ENCODE data around the gene RAB11FIP3. TPM values are rescaled to one million over a fixed set of nuclear protein-coding genes. Genes with fewer than 3 reads are reported as not detected.

The RAB11FIP3 gene
- total and polyA plus RNA-seq, 2 experiments from 2014 or later = 1.2 to 27.8 TPM

DNA sequence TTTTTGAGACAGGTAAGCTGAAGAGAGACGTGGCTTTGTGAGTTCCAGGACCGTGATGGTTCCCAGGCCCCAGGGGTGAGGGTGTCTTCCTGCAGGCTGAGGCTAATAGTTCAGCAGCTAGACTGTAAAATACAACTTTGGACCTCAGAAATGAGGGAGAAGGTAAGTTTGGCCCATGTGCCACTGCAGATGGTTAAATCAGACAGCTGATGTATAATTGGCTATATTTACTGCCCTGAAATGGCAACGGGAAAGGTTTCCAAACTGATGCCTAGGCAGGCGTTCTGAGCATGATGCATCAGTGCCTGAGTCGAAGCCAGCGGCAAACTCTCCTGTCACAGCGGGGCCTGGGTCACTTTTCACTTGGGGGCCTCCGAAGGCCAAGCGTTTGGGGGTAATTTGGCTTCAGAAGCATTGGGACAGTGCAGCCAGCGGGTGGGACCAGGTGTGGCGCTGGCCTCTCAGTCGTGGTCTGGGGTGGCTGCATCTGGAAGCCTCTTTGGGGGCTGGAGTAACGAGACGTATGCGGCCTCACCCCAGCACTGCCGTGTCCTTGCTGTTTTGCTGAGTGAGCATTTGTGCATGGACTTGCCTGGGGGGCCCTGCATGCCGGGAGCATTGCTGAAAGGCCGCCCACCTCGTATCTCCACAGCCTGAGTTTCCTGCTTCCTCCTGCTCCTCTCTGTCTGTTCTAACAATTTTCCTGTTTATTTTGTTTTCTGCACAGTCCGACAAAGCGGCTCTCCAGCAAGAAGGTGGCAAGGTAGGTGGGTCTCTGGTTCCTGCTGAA, 70.8 kb downstream of the RAB11FIP3 start:
- H2AFZ ChIP-seq = no peak overlapping the region
- no peaks in the 10 kb centered on the region for H3K79me2 ChIP-seq (ENCODE audit: insufficient read depth)
- H3K27me3 ChIP-seq (replicated peaks; ENCODE audit: insufficient read depth) = no peaks in the 10 kb centered on the region
- no peaks in the 10 kb centered on the region for H3F3A ChIP-seq (ENCODE audit: insufficient read depth)
- H3K9me3 ChIP-seq (ENCODE audit: low read depth) = no peaks in the 10 kb centered on the region
- no peaks in the 10 kb centered on the region for H3K36me3 ChIP-seq (ENCODE audit: low read depth)
- no peak overlapping the region for H3K27ac ChIP-seq
- H3K4me2 ChIP-seq (ENCODE audit: unreplicated experiment) = no peak overlapping the region
- no peak for DNase-seq
- no peak overlapping the region for H3K9ac ChIP-seq
- H3K4me3 ChIP-seq = no peak overlapping the region
- no peak for TF ChIP-seq EZH2phosphoT487 (IDR thresholded peaks at IDR 0.05; ENCODE audit: insufficient read depth, low read depth)
- no peak for TF ChIP-seq EZH2 (IDR thresholded peaks at IDR 0.05; ENCODE audit: insufficient read depth, poor library complexity, severe bottlenecking)
- in situ Hi-C loops (cut with MboI) = no loop called here
- H3K4me1 ChIP-seq (ENCODE audit: insufficient read depth) = no peaks in the 10 kb centered on the region
- WGBS, 2 experiments (ENCODE audit: low coverage in 1 of 2, low lambda C conversion rate in 2 of 2, missing lambda C conversion rate in 2 of 2) = 83 to 85% methylated on average over 20 of the region's 21 CpGs
- H3K9me2 ChIP-seq (ENCODE audit: insufficient read depth) = no peaks in the 10 kb centered on the region
- no peaks in the 10 kb centered on the region for H4K20me1 ChIP-seq (ENCODE audit: insufficient read depth)

DNA sequence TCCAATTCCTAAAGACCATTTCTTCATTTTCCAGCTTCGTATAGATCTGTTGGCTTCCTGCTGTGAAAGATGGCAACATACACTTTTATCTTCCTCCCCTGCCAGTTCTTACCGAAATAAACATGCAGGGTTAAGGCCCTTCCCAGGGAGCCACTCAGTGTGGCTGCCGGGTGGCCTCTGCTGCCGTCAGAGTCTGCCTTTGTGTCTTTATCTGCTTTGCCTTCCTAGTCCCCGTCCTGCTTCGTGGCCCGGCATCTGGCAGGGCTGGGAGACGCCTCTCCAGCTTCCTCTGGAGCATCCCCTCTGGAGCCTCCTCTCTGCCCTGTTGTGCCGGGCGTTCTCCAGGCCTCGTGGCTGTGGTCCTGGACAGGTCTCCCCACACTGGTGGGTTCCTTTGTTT, 71.8 kb downstream of the RAB11FIP3 start:
- Histone ChIP-seq H3K27ac (no peak overlapping the region), H3K36me3 (ENCODE audit: low read depth) (no peaks in the 10 kb centered on the region), H4K20me1 (ENCODE audit: insufficient read depth) (no peaks in the 10 kb centered on the region), H3K27me3 (replicated peaks; ENCODE audit: insufficient read depth) (no peaks in the 10 kb centered on the region), H3K4me1 (ENCODE audit: insufficient read depth) (no peaks in the 10 kb centered on the region), H2AFZ (no peak overlapping the region), H3F3A (ENCODE audit: insufficient read depth) (no peaks in the 10 kb centered on the region), H3K9me2 (ENCODE audit: insufficient read depth) (no peaks in the 10 kb centered on the region), H3K9ac (no peak overlapping the region), H3K4me2 (ENCODE audit: unreplicated experiment) (no peak overlapping the region), H3K4me3 (no peak overlapping the region), H3K79me2 (ENCODE audit: insufficient read depth) (no peaks in the 10 kb centered on the region), H3K9me3 (ENCODE audit: low read depth) (no peaks in the 10 kb centered on the region)
- no peak for DNase-seq
- 79 to 83% methylated on average over 11 of the region's 11 CpGs for WGBS, 2 experiments (ENCODE audit: low coverage in 1 of 2, low lambda C conversion rate in 2 of 2, missing lambda C conversion rate in 2 of 2)
- no peak for TF ChIP-seq EZH2 (IDR thresholded peaks at IDR 0.05; ENCODE audit: insufficient read depth, poor library complexity, severe bottlenecking)
- in situ Hi-C loops (cut with MboI) = no loop called here

DNA sequence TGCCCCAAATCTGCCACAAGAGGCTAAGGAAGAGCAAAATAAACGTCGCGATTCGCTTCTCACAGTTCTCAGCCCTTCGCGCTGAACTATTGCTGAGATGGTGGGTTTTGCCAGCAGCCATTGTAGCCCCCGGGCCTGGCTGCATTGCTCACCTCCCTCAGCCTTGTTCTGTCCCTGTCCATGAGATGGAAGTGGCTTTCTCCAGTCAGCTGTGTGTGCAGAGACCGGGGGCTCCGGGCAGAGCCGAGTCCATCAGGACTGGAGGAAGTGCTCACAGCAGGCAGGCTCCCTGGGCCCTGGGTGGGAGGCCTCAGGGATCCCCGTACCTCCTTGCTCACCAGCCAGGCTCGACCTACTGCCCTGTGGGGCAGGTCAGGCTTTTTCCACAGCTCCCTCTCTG, 74.5 kb downstream of the RAB11FIP3 start:
- Histone ChIP-seq H3K79me2 (ENCODE audit: insufficient read depth) (no peaks in the 10 kb centered on the region), H3K27me3 (replicated peaks; ENCODE audit: insufficient read depth) (no peaks in the 10 kb centered on the region), H3K4me1 (ENCODE audit: insufficient read depth) (no peaks in the 10 kb centered on the region), H3K9me3 (ENCODE audit: low read depth) (no peaks in the 10 kb centered on the region), H3K4me3 (no peak overlapping the region), H3K9ac (no peak overlapping the region), H3F3A (ENCODE audit: insufficient read depth) (no peaks in the 10 kb centered on the region), H3K4me2 (ENCODE audit: unreplicated experiment) (no peak overlapping the region), H3K36me3 (ENCODE audit: low read depth) (no peaks in the 10 kb centered on the region), H3K27ac (no peak overlapping the region), H3K9me2 (ENCODE audit: insufficient read depth) (no peaks in the 10 kb centered on the region), H2AFZ (no peak overlapping the region), H4K20me1 (ENCODE audit: insufficient read depth) (no peaks in the 10 kb centered on the region)
- in situ Hi-C loops (cut with MboI) = no loop called here
- WGBS, 2 experiments (ENCODE audit: low coverage in 1 of 2, low lambda C conversion rate in 2 of 2, missing lambda C conversion rate in 2 of 2) = 91 to 93% methylated on average over 12 of the region's 12 CpGs
- TF ChIP-seq EZH2phosphoT487 (IDR thresholded peaks at IDR 0.05; ENCODE audit: insufficient read depth, low read depth) = no peak
- TF ChIP-seq EZH2 (IDR thresholded peaks at IDR 0.05; ENCODE audit: insufficient read depth, poor library complexity, severe bottlenecking) = no peak
- no peak for DNase-seq

- Histone ChIP-seq H3K4me1 (ENCODE audit: insufficient read depth) (no peaks in the 10 kb centered on the region), H3K36me3 (ENCODE audit: low read depth) (no peaks in the 10 kb centered on the region), H2AFZ (no peak overlapping the region), H4K20me1 (ENCODE audit: insufficient read depth) (no peaks in the 10 kb centered on the region), H3K79me2 (ENCODE audit: insufficient read depth) (no peaks in the 10 kb centered on the region), H3K4me2 (ENCODE audit: unreplicated experiment) (no peak overlapping the region), H3F3A (ENCODE audit: insufficient read depth) (no peaks in the 10 kb centered on the region), H3K9ac (no peak overlapping the region), H3K27ac (no peak overlapping the region), H3K9me3 (ENCODE audit: low read depth) (no peaks in the 10 kb centered on the region), H3K9me2 (ENCODE audit: insufficient read depth) (no peaks in the 10 kb centered on the region), H3K27me3 (replicated peaks; ENCODE audit: insufficient read depth) (no peaks in the 10 kb centered on the region), H3K4me3 (no peak overlapping the region)
- TF ChIP-seq EZH2 (IDR thresholded peaks at IDR 0.05; ENCODE audit: insufficient read depth, poor library complexity, severe bottlenecking) (no peak), EZH2phosphoT487 (IDR thresholded peaks at IDR 0.05; ENCODE audit: insufficient read depth, low read depth) (no peak)
- 74 to 83% methylated on average over 12 of the region's 12 CpGs for WGBS, 2 experiments (ENCODE audit: low coverage in 1 of 2, low lambda C conversion rate in 2 of 2, missing lambda C conversion rate in 2 of 2)
- no peak for DNase-seq
- in situ Hi-C loops (cut with MboI) = no loop called here
Measured at GRCh38 chr16:500709-501108, 75.3 kb downstream of the RAB11FIP3 start.

Measured in GM23248 (cell line).